Activated T-cell treated with anti-CD3 and anti-CD28 coated beads, Interleukin-2, amount 50 U/mL, for 48 hours (primary cell): Measurements from ENCODE around the gene ZFP36L1.

Source experiments
- DNase-seq, 2 experiments: peaks; one replicate each; pipeline ENCODE4 v3.0.0-alpha.2; 2020

The ZFP36L1 gene

DNA sequence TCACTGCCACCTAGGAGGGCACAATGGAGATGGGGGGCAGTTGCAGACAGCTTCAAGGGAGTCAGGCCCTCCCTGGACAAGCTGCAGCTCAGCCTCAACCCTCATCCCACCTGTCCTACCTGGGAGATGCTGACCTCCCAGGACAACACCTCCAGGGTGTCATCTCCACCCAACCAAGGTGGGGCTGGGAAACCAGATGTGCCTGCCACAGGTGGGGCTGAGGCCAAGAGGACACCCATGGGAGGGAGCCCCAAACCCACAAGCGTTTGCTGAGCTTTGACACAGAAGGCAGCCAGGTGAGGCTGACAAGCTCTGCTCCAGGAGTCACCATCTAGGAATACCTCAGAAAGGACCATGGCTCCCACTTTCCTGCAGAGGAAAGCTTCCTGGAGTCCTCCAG, 31.5 kb downstream of the ZFP36L1 start:
- DNase-seq, result no peak

DNA sequence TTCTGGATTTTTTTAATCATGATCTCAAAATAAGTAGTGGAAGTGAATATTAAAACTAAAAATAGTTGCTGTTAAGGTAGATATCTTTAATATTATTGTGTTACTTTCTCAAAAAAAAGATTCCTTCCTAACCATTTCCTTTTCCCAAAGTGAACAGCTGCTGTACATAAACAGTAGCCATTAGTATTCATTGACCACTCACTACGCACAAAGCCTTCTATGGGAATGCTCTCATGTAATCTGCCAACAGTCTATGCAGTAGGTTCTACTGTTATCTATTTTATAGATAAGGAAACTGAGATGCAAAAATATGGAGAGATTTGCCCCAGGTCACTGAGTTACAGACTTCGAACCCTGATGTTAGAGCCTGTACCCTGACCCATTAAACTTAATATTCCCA, 32.1 kb downstream of the ZFP36L1 start:
- DNase-seq, result no peak

DNA sequence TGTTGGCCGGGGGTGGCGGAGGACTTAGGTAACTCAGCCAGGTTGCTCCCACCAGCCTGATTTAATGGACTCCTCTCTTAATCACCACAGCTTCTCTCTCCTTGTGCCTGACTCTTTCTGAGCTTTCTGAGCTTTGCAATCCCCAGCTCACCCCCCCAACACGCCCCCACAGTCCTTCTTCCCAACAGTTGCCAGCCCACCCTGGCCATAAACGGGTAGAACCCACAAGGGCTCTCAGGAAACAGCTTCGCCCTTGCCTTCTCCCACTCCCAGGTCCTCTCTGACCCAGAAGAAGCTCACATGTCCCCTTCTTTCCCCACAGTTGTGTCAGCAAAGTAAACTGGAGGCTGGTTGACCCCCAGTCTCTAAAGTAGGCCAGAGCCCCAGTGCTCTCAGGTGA, 32.9 kb downstream of the ZFP36L1 start:
- DNase-seq, result no peak

DNA sequence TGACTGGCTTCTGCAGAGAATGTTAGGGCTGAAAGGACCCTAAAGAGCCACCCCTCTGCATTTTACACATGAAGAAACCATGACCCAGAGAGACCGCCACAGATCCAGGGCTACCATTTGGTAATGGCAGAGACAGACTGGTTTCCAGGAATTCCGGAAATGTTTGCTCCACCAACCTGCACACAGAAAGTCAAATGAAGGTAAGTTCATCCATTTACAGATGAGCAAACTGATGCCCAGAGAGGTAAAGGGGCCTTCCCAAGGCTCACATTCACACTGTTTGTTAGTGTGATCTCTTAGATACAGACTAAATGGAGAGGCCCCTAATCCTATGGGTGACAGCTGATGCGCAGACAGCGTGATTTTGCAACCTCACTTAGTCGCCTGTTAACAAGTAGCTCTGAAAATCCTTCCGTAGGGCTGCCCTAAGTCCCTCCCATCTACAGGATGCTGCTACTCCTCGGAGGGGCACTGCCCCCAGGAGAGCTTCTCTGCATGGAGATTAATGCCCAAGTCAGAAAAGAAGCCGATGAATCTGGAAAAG, 33.8 kb downstream of the ZFP36L1 start:
- no peak for DNase-seq

DNA sequence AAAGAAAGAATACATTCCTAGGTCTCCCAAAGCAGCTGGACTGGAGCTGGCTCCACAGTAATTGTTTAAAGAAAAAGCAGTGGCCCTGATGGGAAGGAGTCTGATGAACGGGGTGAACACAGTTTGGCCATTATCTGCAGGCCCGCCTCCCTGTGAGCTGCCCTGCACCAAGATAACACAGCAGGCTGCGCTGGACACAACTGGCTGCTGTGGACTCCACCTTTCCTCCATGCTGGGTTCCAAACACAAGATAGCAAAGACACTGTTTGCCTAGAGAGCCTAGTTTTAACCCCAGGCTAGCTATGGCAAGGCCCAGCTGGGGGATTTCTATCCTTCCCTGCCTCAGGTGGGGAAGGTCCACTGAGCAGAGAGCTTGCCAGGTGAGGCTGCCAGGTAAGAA, 34.6 kb downstream of the ZFP36L1 start:
- DNase-seq, result no peak

DNA sequence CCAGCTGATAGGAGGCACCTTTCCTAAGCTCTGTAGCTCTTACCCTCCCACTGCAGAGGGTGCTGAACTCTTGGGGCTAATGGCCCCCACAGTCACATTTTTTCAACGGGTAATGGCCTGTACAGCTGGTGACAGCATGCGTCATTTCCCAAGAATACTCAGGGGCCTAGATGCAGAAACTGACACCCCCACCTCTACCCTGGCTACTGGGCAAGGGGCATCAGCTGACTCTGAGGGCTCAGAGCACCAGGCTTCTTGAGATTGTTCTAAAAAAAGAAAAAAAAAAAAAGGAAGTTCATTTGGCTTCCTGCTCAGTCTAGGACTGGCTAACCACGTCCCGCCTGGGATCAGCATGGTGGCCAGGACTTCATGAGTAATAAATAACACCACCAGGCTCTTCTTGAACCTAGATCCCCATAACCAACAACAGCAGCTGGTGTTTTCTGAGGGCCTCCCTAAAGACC, 35.2 kb downstream of the ZFP36L1 start:
- no peak for DNase-seq

DNA sequence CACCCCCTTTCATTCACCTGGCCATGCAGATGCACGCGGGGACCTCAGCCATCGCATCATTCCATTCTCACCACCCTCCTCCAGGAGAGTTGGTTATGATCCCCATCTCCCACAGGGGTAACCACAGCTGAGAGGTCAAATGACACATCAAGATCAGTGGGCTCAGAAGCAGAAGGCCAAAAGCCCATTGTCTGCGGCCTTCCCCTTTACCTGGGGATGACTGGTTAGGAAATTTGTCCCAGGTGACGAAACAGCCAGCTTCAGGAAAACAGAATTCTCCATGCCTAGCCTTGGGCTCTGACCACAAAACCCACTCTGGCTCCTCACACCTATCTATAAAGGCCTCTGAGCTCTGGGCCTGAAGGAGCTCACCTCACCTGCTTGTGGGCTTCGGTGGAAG, 36.1 kb downstream of the ZFP36L1 start:
- DNase-seq, result no peak

DNA sequence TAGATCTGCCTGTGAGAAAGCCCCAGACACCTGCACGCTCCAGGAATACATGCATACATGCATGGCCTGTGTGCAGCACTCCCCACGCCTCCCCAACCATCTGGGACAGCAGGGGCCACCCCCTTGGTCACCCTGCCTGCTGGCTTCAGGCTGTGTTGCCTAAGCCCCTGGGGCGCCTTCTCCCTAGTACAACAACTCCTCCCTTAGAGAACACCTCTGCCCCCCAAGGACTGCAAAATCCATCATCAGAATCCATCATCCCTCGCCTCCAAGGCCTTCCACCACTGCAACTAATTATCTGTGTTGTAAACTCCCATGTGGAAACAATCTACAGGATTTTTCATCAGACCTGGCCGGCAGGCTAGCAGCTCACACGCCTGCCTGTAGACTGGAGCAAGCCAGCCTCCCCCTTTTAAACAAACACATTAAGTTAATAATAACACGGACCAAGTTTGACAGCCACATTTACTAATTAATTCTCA, 36.8 kb downstream of the ZFP36L1 start:
- no peak for DNase-seq

DNA sequence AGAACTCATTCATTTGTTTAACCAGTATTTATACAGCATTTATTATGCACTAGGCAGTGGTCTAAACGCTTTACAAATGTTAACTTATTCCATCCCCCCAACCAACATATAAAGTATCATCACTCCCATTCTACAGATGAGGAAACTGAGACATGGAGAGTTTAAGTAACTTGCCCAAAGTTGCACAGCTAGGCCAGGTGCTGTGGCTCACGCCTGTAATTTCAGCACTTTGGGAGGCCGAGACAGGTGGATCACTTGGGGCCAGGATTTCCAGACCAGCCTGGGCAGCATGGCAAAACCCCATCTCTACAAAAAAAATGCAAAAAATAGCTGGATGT, 37.9 kb downstream of the ZFP36L1 start:
- DNase-seq, result no peak

DNA sequence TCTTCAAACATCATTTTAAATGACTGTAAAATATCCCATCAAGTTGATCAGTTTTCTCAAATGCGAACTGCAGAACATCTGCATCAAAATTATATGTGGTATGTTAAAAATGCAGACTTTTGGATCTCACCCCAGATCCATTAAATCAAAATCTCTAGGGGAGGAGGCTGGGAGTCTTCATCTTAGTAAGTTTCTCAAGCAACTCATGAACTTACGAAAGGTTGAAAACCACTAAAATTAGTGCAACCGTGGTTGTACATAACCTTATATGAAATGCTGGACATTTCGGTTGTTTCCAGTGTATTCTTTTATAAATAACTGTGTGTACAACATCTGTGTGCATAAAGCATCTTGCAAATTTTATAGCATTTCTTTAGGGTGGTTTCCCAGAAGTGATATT, 39.2 kb downstream of the ZFP36L1 start:
- DNase-seq, result no peak

DNA sequence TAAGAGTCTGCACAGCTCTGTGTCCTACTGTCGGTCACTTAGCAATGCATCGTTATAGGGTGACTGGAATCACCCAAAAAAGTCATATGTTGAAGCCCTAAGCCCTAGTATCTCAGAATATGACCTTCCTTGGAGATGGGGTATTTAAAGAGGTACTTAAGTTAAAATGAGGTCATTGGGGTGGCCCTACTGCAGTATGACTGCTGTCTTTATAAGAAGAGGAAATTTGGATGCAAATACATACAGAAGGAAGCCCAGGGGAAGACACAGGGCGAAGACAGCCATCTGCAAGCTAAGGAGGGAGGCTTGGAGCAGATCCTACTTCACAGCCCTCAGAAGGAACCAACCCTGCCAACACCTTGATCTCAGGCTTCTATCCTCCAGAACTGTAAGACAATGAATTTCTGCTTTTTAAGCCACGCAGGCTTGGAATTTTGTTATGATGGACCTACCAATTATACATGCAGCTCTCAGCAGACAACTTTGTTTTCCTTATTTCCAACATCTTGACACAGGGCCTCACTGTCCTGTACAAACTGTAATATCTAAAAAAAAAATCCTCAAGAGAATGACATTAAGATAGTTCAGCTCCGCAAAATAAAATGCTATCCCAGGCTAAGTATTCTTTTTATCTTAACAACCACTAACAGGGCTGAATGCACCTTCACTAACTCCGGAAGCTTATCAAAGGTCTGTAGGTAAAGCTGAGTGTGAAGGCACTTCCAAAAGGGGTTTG, 40.4 kb downstream of the ZFP36L1 start:
- no peak for DNase-seq

DNA sequence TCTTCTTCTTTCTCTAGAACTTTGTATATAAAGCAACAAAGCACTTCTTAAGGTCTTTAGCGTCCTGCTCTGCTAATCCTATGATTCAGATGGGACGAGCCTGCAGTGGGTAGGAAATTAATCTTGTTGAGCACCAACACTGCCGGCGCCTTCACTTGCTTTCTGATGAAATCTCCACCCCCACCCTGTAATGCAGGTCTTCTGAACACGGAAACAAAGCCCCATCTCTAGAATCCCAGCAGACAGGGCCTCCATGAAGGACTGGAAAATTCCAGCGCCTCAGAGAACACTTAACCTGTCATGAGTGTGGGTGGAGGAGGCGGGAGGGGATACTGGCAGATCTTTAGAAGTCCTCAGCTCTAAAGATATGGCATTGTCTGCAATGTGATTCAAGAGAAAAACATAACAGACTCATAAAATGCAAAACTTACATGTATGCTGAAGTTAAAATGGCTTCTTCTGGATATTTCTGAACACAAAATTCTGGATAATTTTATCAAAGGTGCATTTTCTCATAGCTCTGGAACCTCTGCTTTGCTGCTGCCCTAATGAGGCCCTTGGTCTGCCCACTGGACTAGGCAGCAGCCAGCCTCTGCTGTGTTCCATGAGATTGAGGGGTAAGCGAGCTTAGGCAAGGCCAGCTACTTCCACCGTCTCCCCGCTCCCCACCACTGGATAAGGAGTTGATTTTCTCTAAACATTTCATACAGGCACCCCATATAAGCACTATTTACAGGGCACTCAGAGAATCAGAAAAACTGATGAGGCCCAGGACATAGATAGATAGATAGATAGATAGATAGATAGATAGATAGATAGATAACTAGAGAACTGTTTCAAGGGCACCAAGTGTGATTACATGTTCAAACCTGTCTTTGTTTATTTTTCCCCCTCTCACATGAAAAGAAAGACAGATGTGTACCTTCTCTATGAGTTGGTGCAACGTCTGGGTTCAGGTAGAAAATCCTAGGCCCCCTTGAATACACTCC, 43.1 kb downstream of the ZFP36L1 start:
- DNase-seq, result no peak

DNA sequence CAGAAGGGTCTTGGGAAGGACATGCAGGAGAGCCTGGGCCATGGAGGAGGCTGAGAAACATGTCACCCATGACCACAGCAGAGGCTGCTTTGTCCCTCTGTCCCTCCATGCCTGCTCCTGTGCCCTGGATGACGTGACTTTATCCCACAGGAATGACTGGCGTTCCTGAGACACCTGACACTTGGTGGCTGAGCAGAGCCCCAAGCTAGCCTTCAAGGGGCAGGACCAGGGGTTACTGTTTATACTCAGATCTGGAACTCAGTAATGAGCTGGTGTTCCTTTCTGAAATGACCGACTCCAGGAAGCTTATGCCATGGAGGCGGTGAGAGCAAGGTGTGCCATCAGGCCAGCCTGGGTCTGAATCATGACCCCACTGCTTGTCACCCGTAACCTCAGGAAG, 44.2 kb downstream of the ZFP36L1 start:
- no peak for DNase-seq

DNA sequence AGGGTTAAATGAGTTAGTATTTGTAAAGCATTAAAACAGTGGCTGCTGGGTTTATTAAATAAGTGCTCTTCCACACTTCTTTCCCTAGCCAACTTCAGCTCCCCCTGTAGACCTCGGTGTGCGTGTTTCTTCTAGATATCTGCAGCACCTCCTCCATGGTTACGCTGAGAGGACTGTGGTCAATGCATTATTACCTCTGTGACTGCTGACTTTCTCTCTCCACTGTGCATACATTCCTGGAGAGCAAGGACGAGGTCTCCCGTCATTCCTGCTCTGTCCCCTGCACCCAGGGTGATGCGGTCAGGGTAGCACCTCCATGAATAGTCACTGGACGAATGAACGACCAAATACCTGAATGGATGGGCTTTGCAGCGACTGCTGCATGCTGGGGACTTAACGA, 44.6 kb downstream of the ZFP36L1 start:
- DNase-seq, result no peak

DNA sequence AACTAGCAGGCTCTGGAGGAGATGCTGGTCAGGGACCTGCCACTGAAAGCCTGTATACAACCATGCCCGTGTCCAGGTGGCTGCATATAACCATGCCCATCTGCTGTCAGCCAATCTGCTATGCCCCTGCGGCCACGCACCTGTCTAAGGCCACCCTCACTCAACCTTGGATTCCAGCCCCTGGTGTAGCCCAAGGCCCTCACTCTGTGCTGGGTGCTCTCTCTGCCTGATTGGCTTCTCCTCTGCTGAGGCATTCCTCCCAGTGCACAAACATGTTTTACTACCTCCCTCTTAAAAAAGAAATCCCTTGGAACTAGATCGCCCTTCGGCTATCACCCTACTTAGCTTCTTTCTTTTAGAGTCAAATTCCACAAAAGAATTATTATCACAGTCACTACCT, 45.5 kb downstream of the ZFP36L1 start:
- no peak for DNase-seq

DNA sequence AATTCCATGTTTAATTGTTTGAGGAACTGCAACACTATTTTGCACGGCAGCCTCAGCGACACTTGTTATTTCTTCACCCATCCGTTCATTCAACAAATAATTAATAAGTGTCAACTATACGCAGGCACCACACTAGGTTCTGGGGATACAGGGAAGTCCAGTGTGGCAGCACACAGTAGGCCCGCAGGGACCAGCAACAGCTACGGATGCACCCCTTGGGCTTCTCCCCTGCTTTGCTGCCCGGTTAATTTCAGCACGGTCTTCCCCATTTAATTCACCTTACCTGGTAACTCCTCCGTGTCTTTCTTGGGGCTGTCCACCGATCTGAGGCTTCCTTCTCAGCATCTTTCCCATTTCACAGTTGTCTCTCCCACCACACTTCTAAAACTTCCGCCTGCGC, 48.3 kb downstream of the ZFP36L1 start:
- no peak for DNase-seq

DNA sequence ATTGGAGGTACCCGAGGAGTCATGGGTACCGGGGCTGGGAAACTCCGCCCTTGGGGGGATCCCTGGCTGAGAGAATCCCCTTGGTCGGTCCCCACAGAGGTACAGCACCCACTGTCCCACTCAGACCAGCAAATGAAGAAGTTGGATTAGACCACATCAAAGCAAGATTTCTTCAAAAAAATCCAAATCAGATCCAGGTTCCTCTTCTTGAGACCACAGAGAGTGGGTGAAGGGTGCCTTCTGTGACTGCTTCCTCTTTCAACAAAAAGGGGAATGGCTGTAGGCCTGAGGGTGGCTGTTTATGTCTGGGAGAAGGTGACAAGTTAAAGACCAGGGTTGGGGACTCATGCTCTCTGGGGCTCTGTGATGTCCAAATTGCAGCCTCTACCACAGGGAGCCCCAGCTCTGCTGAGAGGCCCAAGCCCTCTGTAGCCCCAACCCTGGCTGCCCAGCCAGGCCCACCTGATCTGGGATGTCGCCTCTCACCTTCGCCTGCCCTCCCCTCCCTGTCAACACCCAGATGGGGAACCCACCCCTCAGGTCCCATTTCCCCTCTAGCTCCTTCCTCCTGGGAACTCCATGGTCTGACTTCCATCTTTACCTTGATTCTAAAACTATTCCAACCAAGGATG, 50.9 kb downstream of the ZFP36L1 start:
- DNase-seq, result no peak

DNA sequence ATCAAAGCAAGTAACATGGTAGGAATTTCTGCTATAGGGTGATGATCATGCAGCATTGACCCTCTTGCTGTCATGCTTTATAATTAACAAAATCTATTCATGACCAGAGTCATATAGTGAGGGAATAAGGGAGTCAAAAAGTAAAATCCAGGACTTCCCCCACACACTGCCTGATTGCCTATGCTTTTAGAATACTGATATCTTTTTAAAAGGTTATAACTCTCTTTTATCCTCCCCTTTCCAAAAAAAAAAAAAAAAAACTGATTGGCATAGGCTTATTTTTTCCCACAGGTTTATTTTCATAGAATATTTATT, 51.4 kb downstream of the ZFP36L1 start:
- no peak for DNase-seq

DNA sequence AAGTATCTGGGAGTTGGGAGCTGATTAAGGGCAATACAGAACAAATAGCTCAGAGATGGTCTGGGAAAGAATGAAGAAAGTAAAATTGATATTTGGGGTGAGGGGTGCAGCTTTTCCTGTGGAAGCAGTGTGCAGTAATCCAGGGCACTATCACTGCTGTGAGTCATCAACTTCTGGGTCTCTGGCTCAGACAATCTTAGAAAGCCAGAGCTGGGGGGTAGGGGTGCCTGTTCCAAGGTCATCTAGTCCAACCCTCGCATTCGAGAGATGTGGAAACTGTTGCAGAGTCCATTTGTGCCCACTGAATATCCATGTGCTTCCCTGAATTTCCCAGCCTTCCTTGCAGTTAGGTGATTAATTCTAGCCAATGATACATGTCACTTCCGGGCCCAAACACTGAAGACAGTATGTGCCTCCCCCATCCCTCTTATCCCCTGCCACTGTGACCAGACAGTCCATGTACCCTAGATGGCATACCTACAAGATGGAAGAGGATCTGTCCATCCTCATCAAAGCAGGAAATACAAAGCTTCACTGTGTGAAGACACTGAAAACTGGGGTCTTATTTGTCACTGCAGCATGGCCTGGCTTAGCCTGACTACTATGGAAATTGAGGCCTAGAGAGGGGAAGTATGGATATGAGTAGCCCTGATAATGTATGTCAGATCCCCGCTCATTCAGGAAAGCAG, 51.9 kb downstream of the ZFP36L1 start:
- DNase-seq, result no peak

DNA sequence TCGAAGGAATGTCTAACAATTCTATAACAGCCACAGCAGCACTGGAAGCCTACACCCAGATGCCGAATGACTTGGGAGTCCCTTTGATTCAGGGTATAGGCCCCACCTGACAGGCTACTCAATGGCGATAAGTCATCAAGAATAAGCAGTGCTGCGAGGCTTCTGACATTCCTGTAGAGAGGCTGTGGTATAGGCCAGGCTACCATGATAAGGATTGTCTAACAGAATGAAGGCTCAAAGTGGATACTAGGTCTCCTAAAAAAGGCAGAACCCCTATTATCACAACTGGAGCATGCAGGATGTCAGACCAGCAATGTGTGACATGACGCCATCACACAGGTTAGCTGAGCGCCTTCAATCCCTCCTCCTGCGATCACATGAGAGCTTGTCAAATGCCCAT, 53.2 kb downstream of the ZFP36L1 start:
- DNase-seq, result no peak

DNA sequence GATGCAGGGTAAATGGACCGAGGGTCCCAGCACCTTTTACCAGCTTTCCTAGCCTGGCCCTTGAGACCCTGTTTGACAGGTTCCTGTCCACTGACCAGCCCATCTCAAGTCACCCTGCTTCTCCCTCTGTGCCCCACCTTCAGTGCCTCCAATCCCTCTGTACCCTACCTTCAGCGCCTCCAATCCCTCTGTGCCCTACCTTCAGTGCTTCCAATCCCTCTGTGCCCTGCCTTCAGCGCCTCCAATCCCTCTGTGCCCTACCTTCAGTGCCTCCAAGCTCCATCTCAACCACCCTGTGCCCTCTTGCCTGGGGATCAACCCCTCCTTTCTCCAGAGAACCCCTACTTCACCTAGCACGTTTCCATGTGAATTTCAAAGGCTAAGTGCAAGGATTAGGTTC, 54.3 kb downstream of the ZFP36L1 start:
- no peak for DNase-seq
